GM12801 (cell line): Measurements from ENCODE around the gene PUM1.

Experiments
- CTCF ChIP-seq: IDR thresholded peaks from one replicate; pipeline ENCODE4 v1.5.1; 2011; ENCODE audit warnings: control low read depth; ENCODE audit not compliant: insufficient read length; ENCODE audit errors: extremely low read depth

Gene PUM1

GRCh38 chr1:31029026-31029425 lies 36.5 kb downstream of the PUM1 start:
- TF ChIP-seq CTCF, result no peak

GRCh38 chr1:31027693-31028526 lies 37.6 kb downstream of the PUM1 start:
- no peak for TF ChIP-seq CTCF

- TF ChIP-seq CTCF, result no peak
Measured at GRCh38 chr1:31022259-31022658, 43.3 kb downstream of the PUM1 start.

DNA sequence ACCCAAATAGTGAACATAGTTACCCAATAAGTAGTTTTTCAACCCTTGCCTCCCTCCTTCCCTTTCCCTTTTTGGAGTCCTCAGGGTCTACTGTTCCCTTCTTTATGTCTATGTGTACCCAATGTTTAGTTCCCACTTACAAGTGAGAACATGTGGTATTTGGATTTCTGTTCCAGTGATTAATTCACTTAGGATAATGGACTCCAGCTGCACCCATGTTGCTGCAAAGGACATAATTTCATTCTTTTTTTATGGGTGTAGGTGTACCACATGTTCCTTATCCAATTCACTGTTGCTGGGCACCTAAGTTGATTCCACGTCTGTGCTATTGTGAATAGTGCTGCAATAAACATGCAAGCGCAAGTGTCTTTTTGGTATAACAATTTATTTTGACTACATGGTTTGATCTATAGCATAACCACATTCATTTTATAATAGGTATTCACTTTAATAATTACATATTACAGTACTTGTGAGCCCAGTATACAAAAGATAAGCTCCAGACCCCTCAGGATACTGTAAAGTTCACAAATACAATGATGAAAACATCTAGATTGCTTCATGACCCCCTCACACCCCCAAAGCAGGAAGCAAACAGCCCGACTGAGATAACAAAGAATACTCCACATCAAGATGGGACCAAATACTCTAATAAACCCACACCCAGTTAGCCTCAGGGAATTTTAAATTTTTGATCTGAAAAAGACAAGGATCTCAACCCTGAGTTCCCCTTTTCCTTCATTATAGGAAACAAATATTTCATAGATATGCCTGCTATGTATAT lies 45.3 kb downstream of the PUM1 start:
- no peak for TF ChIP-seq CTCF

DNA sequence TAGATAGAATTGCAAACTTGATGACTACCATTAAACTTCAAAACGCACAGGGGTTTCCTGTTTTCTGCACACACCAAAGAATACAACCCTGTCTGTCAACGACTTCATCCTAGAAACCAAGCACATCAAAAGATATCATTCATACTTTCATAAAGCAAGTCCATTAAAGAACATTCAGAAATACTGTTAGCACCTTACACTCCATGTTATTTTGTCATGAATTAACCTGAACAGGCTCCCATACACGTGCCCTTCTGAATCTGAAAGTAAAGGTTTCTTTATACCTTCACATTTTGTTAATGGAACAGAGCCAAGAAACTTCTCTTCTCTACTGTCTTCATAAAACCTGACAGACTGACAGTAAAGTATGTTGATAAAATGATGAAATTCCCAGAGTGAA lies 46.1 kb downstream of the PUM1 start:
- TF ChIP-seq CTCF, result no peak

- TF ChIP-seq CTCF, result no peak
Measured at GRCh38 chr1:31016868-31017267, 48.6 kb downstream of the PUM1 start.

- no peak for TF ChIP-seq CTCF
Measured at GRCh38 chr1:31013187-31013864, 52.2 kb downstream of the PUM1 start.
